ENCODE results near the gene FMNL1. TPM values are rescaled to one million over a fixed set of nuclear protein-coding genes. Genes with fewer than 3 reads are reported as not detected.

The FMNL1 gene
- total RNA-seq, 4 donors from 2014 or later, result 3.2 to 7.6 (median 4.2) TPM

- peak overlapping the region in 1 of 3 donors; percentile 21 for H3K4me3 ChIP-seq (replicated peaks in 1 of 3)
- WGBS, 2 donors, result 45 to 52% methylated on average over 7 to 17 of the region's 62 CpGs
- peak; percentile 69 to 81 for DNase-seq
These were observed 19.8 kb downstream of the FMNL1 start for GRCh38 chr17:45241328-45242028.

GRCh38 chr17:45242029-45242414 is 20.3 kb downstream of the FMNL1 start:
- intact Hi-C loops (cut with DNase I), result no loop called here
- Histone ChIP-seq H3K9me3 (no peaks in the 10 kb centered on the region), H3K4me3 (replicated peaks in 1 of 3) (peak overlapping the region in 1 of 3 donors; percentile 21), H3K36me3 (no peaks in the 10 kb centered on the region), H3K4me1 (peaks cover 10 to 24% of the 10 kb centered on the region in 2 donors), H3K27ac (no peak overlapping the region), H3K27me3 (no peaks in the 10 kb centered on the region)
- no peak for TF ChIP-seq POLR2A (IDR thresholded peaks at IDR 0.05)
- TF ChIP-seq, protein P1, sequence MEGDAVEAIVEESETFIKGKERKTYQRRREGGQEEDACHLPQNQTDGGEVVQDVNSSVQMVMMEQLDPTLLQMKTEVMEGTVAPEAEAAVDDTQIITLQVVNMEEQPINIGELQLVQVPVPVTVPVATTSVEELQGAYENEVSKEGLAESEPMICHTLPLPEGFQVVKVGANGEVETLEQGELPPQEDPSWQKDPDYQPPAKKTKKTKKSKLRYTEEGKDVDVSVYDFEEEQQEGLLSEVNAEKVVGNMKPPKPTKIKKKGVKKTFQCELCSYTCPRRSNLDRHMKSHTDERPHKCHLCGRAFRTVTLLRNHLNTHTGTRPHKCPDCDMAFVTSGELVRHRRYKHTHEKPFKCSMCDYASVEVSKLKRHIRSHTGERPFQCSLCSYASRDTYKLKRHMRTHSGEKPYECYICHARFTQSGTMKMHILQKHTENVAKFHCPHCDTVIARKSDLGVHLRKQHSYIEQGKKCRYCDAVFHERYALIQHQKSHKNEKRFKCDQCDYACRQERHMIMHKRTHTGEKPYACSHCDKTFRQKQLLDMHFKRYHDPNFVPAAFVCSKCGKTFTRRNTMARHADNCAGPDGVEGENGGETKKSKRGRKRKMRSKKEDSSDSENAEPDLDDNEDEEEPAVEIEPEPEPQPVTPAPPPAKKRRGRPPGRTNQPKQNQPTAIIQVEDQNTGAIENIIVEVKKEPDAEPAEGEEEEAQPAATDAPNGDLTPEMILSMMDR (IDR thresholded peaks at IDR 0.05), result no peak
- WGBS, 2 donors, result 33 to 55% methylated on average over 1 to 2 of the region's 18 CpGs
- no peak for DNase-seq

More at GRCh38 chr17:45241328-45242028, 19.8 kb downstream of the FMNL1 start:
- TF ChIP-seq POLR2A (IDR thresholded peaks at IDR 0.05), result no peak
- TF ChIP-seq, protein P1 (IDR thresholded peaks at IDR 0.05), result no peak
- intact Hi-C loops (cut with DNase I), result no loop called here
- Histone ChIP-seq H3K4me1 (peaks cover 5 to 19% of the 10 kb centered on the region in 2 donors), H3K27me3 (no peaks in the 10 kb centered on the region), H3K36me3 (no peaks in the 10 kb centered on the region), H3K27ac (no peak overlapping the region), H3K9me3 (no peaks in the 10 kb centered on the region)

DNA sequence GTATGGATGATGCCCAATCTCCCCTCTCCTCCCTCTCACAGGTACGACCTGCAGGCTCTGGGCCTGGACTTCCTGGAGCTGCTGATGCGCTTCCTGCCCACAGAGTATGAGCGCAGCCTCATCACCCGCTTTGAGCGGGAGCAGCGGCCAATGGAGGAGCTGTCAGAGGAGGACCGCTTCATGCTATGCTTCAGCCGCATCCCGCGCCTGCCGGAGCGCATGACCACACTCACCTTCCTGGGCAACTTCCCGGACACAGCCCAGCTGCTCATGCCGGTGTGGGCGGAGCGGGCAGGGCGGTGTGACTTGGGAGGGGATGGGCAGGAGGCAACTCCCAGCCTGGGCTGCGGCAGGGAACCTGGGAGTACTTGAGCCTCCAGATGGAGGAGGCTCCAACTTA is 22.1 kb downstream of the FMNL1 start:
- no peak for DNase-seq
- Histone ChIP-seq H3K36me3 (no peaks in the 10 kb centered on the region), H3K27me3 (no peaks in the 10 kb centered on the region), H3K4me1 (peaks cover 20 to 31% of the 10 kb centered on the region in 2 donors), H3K4me3 (replicated peaks in 1 of 3) (no peak overlapping the region), H3K9me3 (no peaks in the 10 kb centered on the region), H3K27ac (no peak overlapping the region)
- TF ChIP-seq, protein P1 (IDR thresholded peaks at IDR 0.05), result no peak
- TF ChIP-seq POLR2A (IDR thresholded peaks at IDR 0.05), result no peak
- intact Hi-C loops (cut with DNase I), result no loop called here
- WGBS, 2 donors, result 89 to 95% methylated on average over 7 to 18 of the region's 18 CpGs

GRCh38 chr17:45244725-45245656 is 23.3 kb downstream of the FMNL1 start:
- DNase-seq, result no peak

More at GRCh38 chr17:45244725-45245656, 23.3 kb downstream of the FMNL1 start:
- H3K27me3 ChIP-seq, result no peaks in the 10 kb centered on the region
- H3K9me3 ChIP-seq, result no peaks in the 10 kb centered on the region
- H3K4me3 ChIP-seq (replicated peaks in 1 of 3), result no peak overlapping the region
- intact Hi-C loops (cut with DNase I), result no loop called here
- H3K36me3 ChIP-seq, result no peaks in the 10 kb centered on the region
- 92 to 98% methylated on average over 14 to 19 of the region's 21 CpGs for WGBS, 2 donors
- H3K27ac ChIP-seq, result no peak overlapping the region
- H3K4me1 ChIP-seq, result peaks cover 23 to 34% of the 10 kb centered on the region in 2 donors
- TF ChIP-seq POLR2A (IDR thresholded peaks at IDR 0.05), result no peak
- TF ChIP-seq, protein P1 (IDR thresholded peaks at IDR 0.05), result no peak
